Astrocyte (in vitro differentiated cells and primary cell): Measurements from ENCODE around the gene MACC1.

Experiments used
- EZH2 ChIP-seq: IDR thresholded peaks from 2 replicates; pipeline ENCODE4 v1.6.1; 2012; ENCODE audit warnings: mild to moderate bottlenecking, low read length, inconsistent platforms; ENCODE audit not compliant: insufficient read depth
- TF ChIP-seq, protein P1 (sequence below): IDR thresholded peaks from 2 replicates; pipeline ENCODE4 v1.5.1; 2011; ENCODE audit warnings: low read depth, mild to moderate bottlenecking, inconsistent platforms, low read length, moderate library complexity; ENCODE audit not compliant: insufficient read depth

DNA sequence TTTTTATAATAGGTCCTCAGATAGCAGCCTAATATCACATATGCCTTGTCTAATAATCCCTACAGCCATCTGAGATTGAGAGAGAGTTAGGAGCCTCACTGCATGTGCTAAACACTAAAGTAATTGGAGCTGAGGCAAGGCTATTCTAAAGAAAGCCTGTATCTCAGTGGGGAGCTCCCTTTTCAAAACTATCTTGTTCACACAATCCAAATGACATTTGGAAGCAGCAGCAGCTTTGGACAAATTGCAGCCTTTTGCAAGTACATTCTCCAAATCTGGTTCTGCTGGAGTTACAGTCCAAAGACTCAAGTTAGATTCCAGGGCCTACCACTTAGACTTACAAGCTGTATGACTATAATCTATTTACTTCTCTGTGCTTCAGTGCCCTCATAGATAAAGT is 104.5 kb downstream of the MACC1 start:
- TF ChIP-seq EZH2: no peak
- TF ChIP-seq, protein P1, sequence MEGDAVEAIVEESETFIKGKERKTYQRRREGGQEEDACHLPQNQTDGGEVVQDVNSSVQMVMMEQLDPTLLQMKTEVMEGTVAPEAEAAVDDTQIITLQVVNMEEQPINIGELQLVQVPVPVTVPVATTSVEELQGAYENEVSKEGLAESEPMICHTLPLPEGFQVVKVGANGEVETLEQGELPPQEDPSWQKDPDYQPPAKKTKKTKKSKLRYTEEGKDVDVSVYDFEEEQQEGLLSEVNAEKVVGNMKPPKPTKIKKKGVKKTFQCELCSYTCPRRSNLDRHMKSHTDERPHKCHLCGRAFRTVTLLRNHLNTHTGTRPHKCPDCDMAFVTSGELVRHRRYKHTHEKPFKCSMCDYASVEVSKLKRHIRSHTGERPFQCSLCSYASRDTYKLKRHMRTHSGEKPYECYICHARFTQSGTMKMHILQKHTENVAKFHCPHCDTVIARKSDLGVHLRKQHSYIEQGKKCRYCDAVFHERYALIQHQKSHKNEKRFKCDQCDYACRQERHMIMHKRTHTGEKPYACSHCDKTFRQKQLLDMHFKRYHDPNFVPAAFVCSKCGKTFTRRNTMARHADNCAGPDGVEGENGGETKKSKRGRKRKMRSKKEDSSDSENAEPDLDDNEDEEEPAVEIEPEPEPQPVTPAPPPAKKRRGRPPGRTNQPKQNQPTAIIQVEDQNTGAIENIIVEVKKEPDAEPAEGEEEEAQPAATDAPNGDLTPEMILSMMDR: no peak
